ENCODE measurements around the gene IST1.
"Not testable (repeated sequence)": the region's sequence is repeated elsewhere in the genome, so short reads cannot be mapped to it uniquely, and the experiment has no call there.

The IST1 gene

DNA sequence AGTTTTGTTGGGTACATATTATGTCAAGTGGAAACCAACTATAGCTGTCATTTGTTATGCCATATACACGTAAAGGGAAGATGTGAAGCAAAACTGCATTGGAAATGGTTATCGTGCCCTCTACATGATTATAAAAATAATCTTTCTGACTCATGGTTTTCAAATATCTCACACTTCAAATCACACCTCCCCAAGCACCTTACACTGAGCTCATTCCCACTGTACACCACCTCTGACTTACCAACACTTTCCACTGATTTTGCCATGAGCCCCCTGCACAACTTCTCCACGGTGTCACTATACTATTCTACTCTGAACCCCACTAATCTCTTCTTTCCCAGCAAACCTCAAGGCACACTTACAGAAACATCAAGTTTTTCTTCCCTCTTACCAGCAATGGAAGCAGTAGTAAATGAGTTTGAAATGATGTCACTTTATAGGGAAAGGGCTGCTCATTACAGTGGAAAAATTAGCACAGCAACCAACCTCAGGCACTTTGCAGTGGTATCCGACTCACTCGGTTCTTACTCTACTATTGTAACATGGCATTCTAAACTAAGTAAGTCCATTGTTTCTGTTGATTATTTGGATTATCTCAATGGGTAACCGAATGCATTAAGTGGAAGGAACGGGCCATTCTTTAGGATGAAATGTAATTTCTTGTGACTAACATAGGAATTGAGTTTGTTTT is 30.0 kb upstream of the IST1 start:
- no peak overlapping the region for H3K27ac Mint-ChIP-seq
- no peaks in the 10 kb centered on the region for H3K9me3 Mint-ChIP-seq
- H3K4me3 Mint-ChIP-seq, result no peak overlapping the region
- peaks cover 16% of the 10 kb centered on the region for H3K36me3 Mint-ChIP-seq (ENCODE audit: low read depth)
- no peaks in the 10 kb centered on the region for H3K27me3 Mint-ChIP-seq (ENCODE audit: low read depth)
- peaks cover 1% of the 10 kb centered on the region for H3K4me1 Mint-ChIP-seq (ENCODE audit: low read depth)

GRCh38 chr16:71867175-71867574 is 28.2 kb upstream of the IST1 start:
- H3K9me3 Mint-ChIP-seq; H3K27ac Mint-ChIP-seq; H3K27me3 Mint-ChIP-seq (ENCODE audit: low read depth); H3K4me3 Mint-ChIP-seq; H3K4me1 Mint-ChIP-seq (ENCODE audit: low read depth): not testable (repeated sequence)
- peaks cover 15% of the 10 kb centered on the region for H3K36me3 Mint-ChIP-seq (ENCODE audit: low read depth)

GRCh38 chr16:71867939-71868338 is 27.4 kb upstream of the IST1 start:
- no peak overlapping the region for H3K27ac Mint-ChIP-seq
- no peaks in the 10 kb centered on the region for H3K9me3 Mint-ChIP-seq
- no peak overlapping the region for H3K4me3 Mint-ChIP-seq
- no peaks in the 10 kb centered on the region for H3K27me3 Mint-ChIP-seq (ENCODE audit: low read depth)
- H3K36me3 Mint-ChIP-seq (ENCODE audit: low read depth), result peaks cover 15% of the 10 kb centered on the region
- peaks cover 9% of the 10 kb centered on the region for H3K4me1 Mint-ChIP-seq (ENCODE audit: low read depth)

- H3K4me1 Mint-ChIP-seq (ENCODE audit: low read depth), result peaks cover 13% of the 10 kb centered on the region
- no peak overlapping the region for H3K27ac Mint-ChIP-seq
- H3K4me3 Mint-ChIP-seq, result no peak overlapping the region
- H3K27me3 Mint-ChIP-seq (ENCODE audit: low read depth), result no peaks in the 10 kb centered on the region
- H3K36me3 Mint-ChIP-seq (ENCODE audit: low read depth), result peaks cover 15% of the 10 kb centered on the region
- no peaks in the 10 kb centered on the region for H3K9me3 Mint-ChIP-seq
Measured at GRCh38 chr16:71869089-71869488, 26.2 kb upstream of the IST1 start.

DNA sequence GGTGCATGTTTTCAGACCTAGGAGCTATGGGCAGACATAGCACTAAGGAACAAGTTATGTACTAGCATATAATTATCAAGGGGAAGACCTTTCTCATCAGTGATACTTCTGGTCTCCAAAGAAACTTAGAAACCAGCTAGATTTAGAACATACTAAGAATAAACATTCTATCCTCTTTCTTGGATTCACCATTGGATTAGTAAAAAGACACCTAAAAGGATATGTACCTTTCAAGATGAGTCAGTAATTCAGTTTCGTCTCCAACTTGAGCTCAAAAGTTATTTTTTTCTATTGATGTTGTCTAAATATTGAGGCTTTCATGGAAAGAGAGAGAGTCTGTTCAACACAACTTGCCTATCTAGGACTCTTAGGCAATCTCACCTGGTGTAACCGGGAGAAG is 24.5 kb upstream of the IST1 start:
- Mint-ChIP-seq H3K27ac (no peak overlapping the region), H3K36me3 (ENCODE audit: low read depth) (peaks cover 4% of the 10 kb centered on the region), H3K4me3 (no peak overlapping the region), H3K27me3 (ENCODE audit: low read depth) (no peaks in the 10 kb centered on the region), H3K4me1 (ENCODE audit: low read depth) (peaks cover 13% of the 10 kb centered on the region), H3K9me3 (no peaks in the 10 kb centered on the region)

- Mint-ChIP-seq H3K9me3 (no peaks in the 10 kb centered on the region), H3K4me1 (ENCODE audit: low read depth) (peaks cover 13% of the 10 kb centered on the region), H3K27ac (peak overlapping the region; percentile 64), H3K4me3 (peak overlapping the region; percentile 1), H3K36me3 (ENCODE audit: low read depth) (peaks cover 4% of the 10 kb centered on the region), H3K27me3 (ENCODE audit: low read depth) (no peaks in the 10 kb centered on the region)
Measured at GRCh38 chr16:71873199-71873598, 22.1 kb upstream of the IST1 start.

DNA sequence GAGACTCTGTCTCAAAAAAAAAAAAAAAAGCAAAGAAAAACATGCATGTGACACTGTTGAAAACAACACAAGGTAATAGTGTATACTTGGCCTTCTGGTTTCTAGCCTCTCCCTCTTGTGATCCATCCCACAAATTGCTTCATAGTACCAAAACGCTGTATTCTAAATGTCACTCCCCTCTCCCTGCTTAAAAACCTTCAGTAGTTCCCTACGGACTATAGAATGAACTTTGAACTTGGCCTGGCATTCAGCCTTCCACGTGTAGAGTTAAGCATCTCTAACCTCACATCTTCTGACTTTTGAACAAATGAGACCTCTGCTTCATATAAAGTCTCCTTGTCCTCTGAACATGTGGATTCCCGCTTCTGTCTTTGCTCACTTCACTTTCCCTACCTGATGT is 16.4 kb upstream of the IST1 start:
- Mint-ChIP-seq H3K4me1 (ENCODE audit: low read depth) (peaks cover 34% of the 10 kb centered on the region), H3K4me3 (no peak overlapping the region), H3K27ac (no peak overlapping the region)

GRCh38 chr16:71880176-71880575 is 15.2 kb upstream of the IST1 start:
- H3K36me3 Mint-ChIP-seq (ENCODE audit: low read depth), result peaks cover 18% of the 10 kb centered on the region
- peaks cover 5% of the 10 kb centered on the region for H3K27me3 Mint-ChIP-seq (ENCODE audit: low read depth)
- no peaks in the 10 kb centered on the region for H3K9me3 Mint-ChIP-seq
- no peak overlapping the region for H3K27ac Mint-ChIP-seq
- peak overlapping the region; percentile 10 for H3K4me3 Mint-ChIP-seq
- H3K4me1 Mint-ChIP-seq (ENCODE audit: low read depth), result peaks cover 41% of the 10 kb centered on the region

More for the DNA sequence above, 16.4 kb upstream of the IST1 start:
- H3K9me3 Mint-ChIP-seq, result no peaks in the 10 kb centered on the region
- H3K27me3 Mint-ChIP-seq (ENCODE audit: low read depth), result no peaks in the 10 kb centered on the region
- H3K36me3 Mint-ChIP-seq (ENCODE audit: low read depth), result peaks cover 17% of the 10 kb centered on the region

DNA sequence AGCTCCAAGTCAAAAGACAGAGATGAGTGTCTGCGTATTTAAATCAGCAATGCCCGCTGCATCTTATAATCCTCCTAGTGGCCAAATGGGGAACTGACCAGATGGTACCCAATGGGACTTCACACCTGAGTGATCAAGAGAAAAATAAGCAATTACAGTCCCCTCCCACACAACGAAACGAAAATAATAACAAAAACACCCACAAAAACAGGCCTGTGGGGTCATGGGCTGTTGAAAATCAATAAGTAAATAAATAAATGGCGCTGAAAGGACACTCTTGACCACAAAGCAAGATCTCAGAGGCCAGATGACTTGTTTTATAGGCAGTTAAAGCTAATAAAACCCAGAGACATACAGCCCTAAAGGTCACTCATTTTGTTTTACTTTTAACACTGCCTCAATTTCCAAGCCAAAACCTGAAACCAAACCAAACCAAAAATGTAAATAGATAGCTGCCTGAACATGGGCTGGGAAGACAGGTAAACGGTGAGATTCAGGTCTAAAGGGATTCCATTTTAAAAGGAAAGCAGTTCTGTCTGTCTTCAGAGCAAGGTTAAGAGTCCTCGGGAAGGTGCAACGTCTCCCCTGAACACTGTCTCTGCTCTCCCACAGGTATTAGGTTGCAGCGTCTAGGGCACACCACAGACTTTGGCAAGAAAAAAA is 12.7 kb upstream of the IST1 start:
- H3K27me3 Mint-ChIP-seq (ENCODE audit: low read depth), result peaks cover 16% of the 10 kb centered on the region
- peak overlapping the region; percentile 83 for H3K4me3 Mint-ChIP-seq
- peaks cover 19% of the 10 kb centered on the region for H3K36me3 Mint-ChIP-seq (ENCODE audit: low read depth)
- H3K27ac Mint-ChIP-seq, result peak overlapping the region; percentile 49
- peaks cover 44% of the 10 kb centered on the region for H3K4me1 Mint-ChIP-seq (ENCODE audit: low read depth)
- no peaks in the 10 kb centered on the region for H3K9me3 Mint-ChIP-seq

GRCh38 chr16:71883168-71883848 is 12.0 kb upstream of the IST1 start:
- Mint-ChIP-seq H3K27ac (peak overlapping the region; percentile 49), H3K27me3 (ENCODE audit: low read depth) (peaks cover 16% of the 10 kb centered on the region), H3K36me3 (ENCODE audit: low read depth) (peaks cover 19% of the 10 kb centered on the region), H3K4me3 (peak overlapping the region; percentile 83), H3K9me3 (no peaks in the 10 kb centered on the region), H3K4me1 (ENCODE audit: low read depth) (peaks cover 44% of the 10 kb centered on the region)

GRCh38 chr16:71883849-71884638 is 11.3 kb upstream of the IST1 start, which contains the start of gene ZNF821:
TSS of gene ZNF821 (minus strand) at chr16:71884182. CDS start at chr16:71879946, 4,236 bp downstream.
- H3K4me3 Mint-ChIP-seq, result peak within 1 kb of the TSS; percentile 94
- peak within 1 kb of the TSS; percentile 94 for H3K27ac Mint-ChIP-seq
- peaks cover 16% of the 10 kb centered on the region for H3K27me3 Mint-ChIP-seq (ENCODE audit: low read depth)
- no peaks in the 10 kb centered on the region for H3K9me3 Mint-ChIP-seq
- H3K36me3 Mint-ChIP-seq (ENCODE audit: low read depth), result peaks cover 17% of the 10 kb centered on the region
- H3K4me1 Mint-ChIP-seq (ENCODE audit: low read depth), result peaks cover 44% of the 10 kb centered on the region

- peaks cover 34% of the 10 kb centered on the region for H3K4me1 Mint-ChIP-seq (ENCODE audit: low read depth)
- peaks cover 16% of the 10 kb centered on the region for H3K27me3 Mint-ChIP-seq (ENCODE audit: low read depth)
- peak overlapping the region; percentile 53 for H3K27ac Mint-ChIP-seq
- H3K36me3 Mint-ChIP-seq (ENCODE audit: low read depth), result peaks cover 6% of the 10 kb centered on the region
- peak overlapping the region; percentile 94 for H3K4me3 Mint-ChIP-seq
- no peaks in the 10 kb centered on the region for H3K9me3 Mint-ChIP-seq
Measured at GRCh38 chr16:71885261-71885650, 10.1 kb upstream of the IST1 start.

DNA sequence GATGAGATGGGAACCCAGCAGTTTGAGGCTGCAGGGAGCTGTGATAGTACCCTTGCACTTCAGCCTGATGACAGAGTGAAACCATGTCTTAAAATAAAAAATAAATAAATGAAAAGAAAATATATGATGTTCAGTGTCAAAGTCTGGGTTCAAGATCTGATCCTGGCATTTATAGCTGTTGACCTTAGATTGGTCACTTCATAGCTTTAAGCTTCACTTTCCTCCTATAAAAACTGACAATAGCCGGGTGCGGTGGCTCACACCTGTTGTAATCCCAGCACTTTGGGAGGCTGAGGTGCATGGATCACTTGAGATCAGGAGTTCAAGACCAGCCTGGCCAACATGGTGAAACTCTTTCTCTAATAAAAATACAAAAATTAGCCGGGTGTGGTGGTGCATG is 6.2 kb upstream of the IST1 start:
- no peak overlapping the region for H3K27ac Mint-ChIP-seq
- H3K27me3 Mint-ChIP-seq (ENCODE audit: low read depth), result peaks cover 16% of the 10 kb centered on the region
- peaks cover 12% of the 10 kb centered on the region for H3K4me1 Mint-ChIP-seq (ENCODE audit: low read depth)
- H3K4me3 Mint-ChIP-seq, result no peak overlapping the region
- peaks cover 3% of the 10 kb centered on the region for H3K36me3 Mint-ChIP-seq (ENCODE audit: low read depth)
- H3K9me3 Mint-ChIP-seq, result no peaks in the 10 kb centered on the region

- Mint-ChIP-seq H3K36me3 (ENCODE audit: low read depth) (peaks cover 8% of the 10 kb centered on the region), H3K27ac (peak overlapping the region; percentile 97), H3K4me1 (ENCODE audit: low read depth) (peaks cover 9% of the 10 kb centered on the region), H3K4me3 (peak overlapping the region; percentile 97), H3K27me3 (ENCODE audit: low read depth) (no peaks in the 10 kb centered on the region), H3K9me3 (no peaks in the 10 kb centered on the region)
Measured at GRCh38 chr16:71893888-71894228, 1.5 kb upstream of the IST1 start.

Data from T-helper 1 cell treated with Interleukin-12 subunit alpha and Interleukin-12 subunit beta and Interleukin-4 antibody, amounts not matched to agents 30 μg/mL and 1 μg/mL, for 36 hours (primary cell).